Stimulated activated CD4-positive, alpha-beta T cell treated with anti-CD3 and anti-CD28 coated beads, Interleukin-15, amount 100 ng/mL, for 24 hours (primary cell): ENCODE results near the gene KCNA10.

Experiments
- DNase-seq: peaks from one replicate; pipeline ENCODE4 v3.0.0-alpha.2; 2020

KCNA10 gene

DNA sequence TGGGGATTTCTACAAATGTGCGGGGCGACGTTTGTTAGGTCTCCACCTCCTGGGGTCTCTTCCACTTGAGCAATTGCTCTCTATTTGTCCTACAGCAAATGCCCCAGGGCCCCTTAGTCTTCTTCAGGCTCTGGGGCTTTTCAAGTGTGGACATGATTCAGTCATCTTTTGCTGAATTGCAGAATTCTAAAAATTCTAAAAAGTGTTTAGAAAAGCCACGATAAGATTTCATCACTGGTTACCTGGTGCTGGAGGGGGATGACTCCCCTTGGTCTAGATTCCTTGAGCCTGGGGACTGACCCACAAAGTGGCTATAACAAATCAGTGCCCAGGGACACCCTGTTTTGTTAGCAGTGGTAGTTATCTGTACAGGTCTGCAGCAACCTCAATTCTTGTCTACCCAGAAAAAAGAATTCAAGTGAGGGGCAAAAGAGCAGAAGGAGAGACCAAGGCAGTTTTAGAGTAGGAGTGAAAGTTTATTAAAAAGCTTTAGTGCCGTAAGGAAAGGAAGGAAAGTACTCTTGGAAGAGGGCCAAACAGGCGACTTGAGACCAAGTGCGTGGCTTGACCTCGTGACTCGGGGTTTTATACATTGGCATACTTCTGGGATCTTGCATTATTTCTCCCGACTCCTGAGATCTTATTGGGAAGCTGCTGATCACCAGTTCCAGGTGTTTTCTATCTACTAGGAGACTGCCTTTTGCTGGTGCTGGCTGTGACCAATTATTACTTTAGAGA lies 42.8 kb downstream of the KCNA10 start:
- no peak for DNase-seq

DNA sequence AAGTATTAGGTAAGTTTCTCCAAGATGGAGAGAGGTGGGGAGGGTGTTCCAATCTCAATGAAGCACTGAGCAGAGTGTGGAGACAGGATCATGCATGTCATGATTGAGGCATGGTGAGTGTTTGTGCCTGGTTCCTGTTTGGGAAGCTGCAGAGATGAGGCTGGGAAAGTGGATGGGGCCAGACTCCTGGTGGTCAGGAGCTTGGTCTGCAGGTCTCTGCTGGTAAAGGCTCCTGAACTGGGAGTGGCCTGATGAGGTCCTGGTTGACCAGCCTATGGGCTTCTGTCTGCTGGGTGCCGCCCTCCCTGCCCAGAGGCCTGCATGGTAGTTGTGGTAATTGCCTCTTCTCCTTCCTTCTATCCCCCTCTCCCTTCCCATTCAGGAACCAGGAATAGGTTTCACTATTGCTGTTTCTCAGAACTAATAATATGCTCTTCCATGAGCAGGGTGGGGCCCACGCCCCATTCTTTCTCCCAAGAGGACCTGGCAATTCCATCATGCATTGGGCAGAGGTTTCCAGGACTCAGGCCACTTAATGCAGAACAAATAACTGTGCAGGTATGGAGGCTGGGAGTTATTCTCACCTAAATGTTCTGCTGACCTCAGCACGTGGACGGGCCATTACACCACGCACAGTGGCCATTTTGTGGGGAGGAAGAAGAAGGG lies 43.5 kb downstream of the KCNA10 start:
- no peak for DNase-seq

DNA sequence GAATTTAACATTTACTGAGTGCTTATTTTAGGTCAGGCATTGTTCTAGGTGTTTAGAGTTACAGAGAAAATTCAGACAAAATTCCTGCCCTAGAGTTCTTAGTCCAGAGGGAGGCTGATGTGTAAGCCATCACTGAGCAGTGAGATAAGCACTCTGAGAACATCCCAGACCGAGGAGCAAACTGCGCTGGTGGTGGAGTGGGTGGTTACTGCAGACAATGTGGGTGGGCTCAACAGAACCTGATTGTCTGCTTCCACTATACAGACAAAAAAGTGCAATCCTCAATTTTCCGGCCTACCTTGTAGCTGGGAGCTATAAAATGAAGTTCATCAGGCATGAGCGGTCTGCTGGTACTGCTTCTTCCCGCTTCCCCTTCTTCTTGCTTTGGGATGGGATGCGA lies 44.5 kb downstream of the KCNA10 start:
- no peak for DNase-seq

DNA sequence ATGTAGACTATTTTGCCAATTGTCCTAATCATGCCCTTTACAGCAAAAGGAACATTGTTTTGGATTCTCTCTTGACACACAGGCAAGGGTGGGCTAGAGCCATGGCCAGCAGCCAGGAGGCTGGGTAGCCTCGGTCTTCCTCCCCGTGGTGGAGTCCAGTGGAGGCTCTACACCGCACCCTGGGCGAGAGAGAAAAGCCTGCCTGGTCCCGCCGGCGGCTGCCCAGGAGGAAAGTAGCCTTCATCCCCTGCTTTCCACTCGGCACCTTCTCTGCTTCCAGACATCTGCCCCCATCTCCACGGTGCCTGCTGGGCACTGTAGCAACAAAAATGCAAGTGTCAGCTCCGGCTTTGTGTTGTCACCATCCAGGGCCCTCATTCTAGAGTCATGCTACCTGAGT lies 46.4 kb downstream of the KCNA10 start:
- DNase-seq, result no peak

DNA sequence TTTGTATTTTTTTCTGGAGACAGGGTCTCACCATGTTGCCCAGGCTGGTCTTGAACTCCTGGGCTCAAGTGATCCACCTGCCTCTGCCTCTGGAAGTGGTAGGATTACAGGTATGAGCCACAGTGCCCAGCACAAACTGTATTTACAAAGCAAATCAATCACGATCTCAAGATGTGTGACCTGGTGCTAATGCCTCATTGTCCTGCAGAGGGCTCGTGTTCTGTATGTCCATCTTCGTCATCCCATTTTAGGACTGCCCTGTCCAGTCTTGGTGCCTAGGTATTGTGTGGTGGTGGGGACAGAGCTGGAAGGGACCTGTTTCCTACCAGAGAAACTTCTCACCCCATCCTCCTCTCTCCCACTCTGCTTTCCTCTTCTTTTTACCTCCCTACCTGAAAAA lies 47.8 kb downstream of the KCNA10 start:
- no peak for DNase-seq
